ENCODE measurements around the gene SLC22A23. TPM values are rescaled to one million over a fixed set of nuclear protein-coding genes. Genes with fewer than 3 reads are reported as not detected.

Gene SLC22A23
- total RNA-seq, 2 experiments from 2014 or later, result 0.37 to 0.39 TPM

DNA sequence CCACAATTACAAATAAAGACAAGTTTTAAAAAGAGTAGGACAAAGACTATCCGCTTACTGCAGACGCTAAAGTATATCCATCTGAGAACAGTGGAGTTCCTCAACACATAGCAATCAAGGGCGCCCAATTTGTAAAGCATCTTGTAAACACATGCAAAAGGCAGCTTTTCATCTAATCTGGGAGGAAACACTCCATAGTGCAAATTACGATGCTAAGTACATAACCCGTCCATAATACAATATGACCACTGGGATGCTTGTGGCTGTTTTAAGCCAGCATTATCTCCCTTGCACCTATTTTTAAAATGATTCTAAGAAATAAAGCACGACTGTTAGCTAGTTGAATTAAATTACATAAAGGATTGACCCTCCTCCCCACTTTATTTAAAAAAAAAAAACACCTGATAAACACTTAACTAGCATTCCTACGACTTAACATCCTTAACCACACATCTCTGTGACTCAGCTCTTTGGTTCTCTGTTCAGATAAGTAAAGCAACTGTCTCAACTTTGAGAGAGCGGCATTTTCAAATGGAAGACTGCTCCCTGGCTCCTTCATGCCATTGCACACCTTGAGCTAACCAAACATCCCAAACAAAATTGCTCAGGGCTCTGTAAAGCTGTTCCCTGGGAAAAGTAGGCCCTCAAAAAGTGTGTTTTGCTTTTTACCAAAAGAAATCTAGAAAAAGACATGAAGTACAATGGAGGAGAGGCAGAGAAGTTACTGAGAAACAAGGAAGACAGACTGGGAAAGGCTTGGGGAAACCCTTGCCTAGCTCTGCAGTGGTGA, 14.2 kb downstream of the SLC22A23 start:
- Mint-ChIP-seq H3K27ac (no peak overlapping the region), H3K9me3 (ENCODE audit: low read depth) (no peaks in the 10 kb centered on the region), H3K36me3 (ENCODE audit: low read depth) (no peaks in the 10 kb centered on the region), H3K4me1 (peaks cover 3% of the 10 kb centered on the region), H3K27me3 (no peaks in the 10 kb centered on the region), H3K4me3 (no peak overlapping the region)
- ChIA-PET POLR2A (no interaction called here), CTCF (interaction anchor here (0.8 to 2.8 kb wide), 3 partner anchors 17 to 136 kb away, joined by 3 to 12 read pairs (median 7); no protein-coding TSS in a partner anchor)
- DNase-seq (no peak), ATAC-seq (no peak)
- intact Hi-C loops (cut with DNase I, micrococcal nuclease), result no loop called here

DNA sequence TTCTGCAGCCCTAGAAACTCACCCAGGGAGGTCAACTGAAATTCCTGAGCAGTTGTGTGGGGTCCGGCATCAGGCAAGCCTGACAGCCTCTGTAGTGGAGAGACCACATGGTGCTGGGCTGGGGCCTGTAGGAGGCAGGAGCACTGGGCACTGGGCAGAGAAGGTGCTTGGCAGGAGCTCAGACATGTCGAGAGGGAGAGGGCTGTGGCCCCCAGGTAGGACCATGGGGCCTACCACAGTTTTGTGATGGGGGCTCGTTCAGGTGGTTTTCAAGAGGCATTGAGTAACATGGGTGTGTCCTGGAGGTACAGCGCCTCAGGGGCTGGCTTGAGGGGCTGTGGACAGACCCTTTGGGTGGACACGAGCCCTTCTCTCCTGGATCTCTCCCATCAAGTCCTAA, 15.9 kb downstream of the SLC22A23 start:
- H3K4me1 Mint-ChIP-seq, result no peaks in the 10 kb centered on the region
- ChIA-PET CTCF (interaction anchor here (0.5 to 2.8 kb wide), 4 partner anchors 8 to 1783 kb away, joined by 3 to 12 read pairs (median 4); no protein-coding TSS in a partner anchor), POLR2A (no interaction called here)
- DNase-seq (no peak), ATAC-seq (no peak)
- H3K27ac Mint-ChIP-seq, result no peak overlapping the region
- intact Hi-C loops (cut with DNase I, micrococcal nuclease), result no loop called here
- H3K27me3 Mint-ChIP-seq, result no peaks in the 10 kb centered on the region
- no peaks in the 10 kb centered on the region for H3K36me3 Mint-ChIP-seq (ENCODE audit: low read depth)
- H3K4me3 Mint-ChIP-seq, result no peak overlapping the region
- no peaks in the 10 kb centered on the region for H3K9me3 Mint-ChIP-seq (ENCODE audit: low read depth)

DNA sequence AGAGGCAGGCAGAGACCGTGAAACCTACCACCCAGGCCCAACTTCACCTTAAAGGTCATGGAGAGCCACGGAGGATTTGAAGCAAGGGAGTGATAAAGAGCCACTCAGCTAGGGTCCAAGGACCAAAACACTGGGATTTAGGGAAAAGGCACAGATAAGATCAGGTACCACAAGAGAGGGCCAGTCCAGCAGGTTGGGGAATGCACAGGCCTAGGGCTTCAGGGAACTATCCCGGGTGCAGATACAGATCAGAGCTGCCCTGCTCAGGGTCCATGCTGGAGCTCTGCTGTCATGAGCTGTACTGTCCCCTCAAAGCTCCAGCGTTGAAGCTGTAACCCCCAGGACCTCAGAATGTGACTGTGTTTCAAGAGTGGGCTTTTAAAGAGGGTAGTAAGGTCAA, 16.9 kb downstream of the SLC22A23 start:
- no peaks in the 10 kb centered on the region for H3K9me3 Mint-ChIP-seq (ENCODE audit: low read depth)
- DNase-seq, result no peak
- H3K4me1 Mint-ChIP-seq, result no peaks in the 10 kb centered on the region
- no peaks in the 10 kb centered on the region for H3K27me3 Mint-ChIP-seq
- ChIA-PET CTCF (no interaction called here), POLR2A (no interaction called here)
- H3K4me3 Mint-ChIP-seq, result no peak overlapping the region
- no peak for ATAC-seq
- intact Hi-C loops (cut with DNase I, micrococcal nuclease), result no loop called here
- no peak overlapping the region for H3K27ac Mint-ChIP-seq
- H3K36me3 Mint-ChIP-seq (ENCODE audit: low read depth), result no peaks in the 10 kb centered on the region

DNA sequence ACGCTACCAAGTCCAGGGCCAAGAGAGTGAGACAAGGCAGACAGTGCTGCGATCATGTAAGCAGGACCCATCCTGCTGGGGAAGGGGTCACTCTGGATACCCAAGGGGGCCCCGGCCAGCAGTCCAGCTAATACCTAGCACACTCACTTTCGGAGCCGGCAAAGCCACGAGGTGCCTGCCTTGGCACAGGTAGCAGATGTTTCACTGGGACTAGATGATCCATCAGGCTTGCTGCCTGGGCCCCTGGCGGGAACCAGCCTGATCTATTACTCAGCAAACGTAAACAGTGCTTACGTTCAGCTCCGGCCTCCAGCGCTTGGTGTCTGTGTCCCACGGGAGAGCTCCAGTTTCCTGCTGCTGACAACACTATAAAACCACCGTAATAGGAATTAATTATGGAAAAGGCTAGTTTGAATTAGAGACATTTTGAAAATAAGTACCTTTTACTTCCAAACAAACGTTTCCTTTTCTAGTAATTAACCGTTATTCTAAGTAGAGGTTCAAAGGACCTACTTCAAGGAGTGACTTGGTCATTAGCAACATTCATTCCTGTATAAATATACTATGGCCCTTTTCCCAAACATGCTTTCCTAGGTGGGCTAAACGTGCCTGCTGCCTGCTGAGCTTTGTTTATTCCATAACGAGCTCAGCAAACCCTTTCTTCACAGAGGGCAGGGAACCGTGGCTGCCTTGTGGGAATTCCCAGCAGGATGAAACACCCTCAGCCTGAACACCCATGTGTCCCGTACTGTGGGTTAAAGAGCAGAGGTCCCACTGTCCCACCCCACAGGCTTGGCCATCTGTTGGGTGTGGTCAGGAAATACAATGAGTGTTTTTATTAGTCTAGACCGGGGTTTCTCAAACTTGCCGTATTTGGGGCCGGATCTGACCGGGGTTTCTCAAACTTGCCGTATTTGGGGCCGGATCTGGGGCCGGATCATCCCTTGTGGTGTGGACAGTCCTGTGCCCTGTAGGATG, 18.4 kb downstream of the SLC22A23 start:
- ChIA-PET POLR2A (no interaction called here), CTCF (interaction anchor here (0.7 kb wide), 1 partner anchor 49 kb away, joined by 3 read pairs; no protein-coding TSS in a partner anchor)
- H3K27me3 Mint-ChIP-seq, result no peaks in the 10 kb centered on the region

DNA sequence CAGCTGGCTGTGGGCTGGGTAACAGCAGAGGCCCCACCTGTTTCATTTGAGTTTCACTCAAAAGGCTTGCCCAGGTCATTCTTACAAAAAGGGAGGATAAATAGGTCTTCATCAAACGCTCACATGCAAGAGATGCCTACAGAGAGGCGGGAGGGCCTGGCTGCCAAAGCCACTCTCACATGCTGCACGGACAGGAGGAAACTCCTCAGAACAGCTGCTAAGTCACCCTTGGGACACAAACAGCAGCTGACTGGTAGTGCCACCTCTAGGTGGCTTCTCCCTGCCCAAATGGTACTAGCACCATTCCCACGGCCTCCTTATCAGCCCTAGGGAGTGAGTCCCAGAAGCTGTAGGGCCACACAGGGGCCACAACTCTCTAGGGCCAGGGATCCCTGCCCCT, 23.8 kb downstream of the SLC22A23 start:
- H3K36me3 Mint-ChIP-seq (ENCODE audit: low read depth), result no peaks in the 10 kb centered on the region
- POLR2A ChIA-PET, result no interaction called here
- no peaks in the 10 kb centered on the region for H3K4me1 Mint-ChIP-seq
- H3K27me3 Mint-ChIP-seq, result no peaks in the 10 kb centered on the region
- no peak overlapping the region for H3K27ac Mint-ChIP-seq
- intact Hi-C loops (cut with DNase I, micrococcal nuclease), result no loop called here
- CTCF ChIA-PET, result interaction anchor here (0.6 to 1.9 kb wide), 2 partner anchors 8 to 139 kb away, joined by 3 to 5 read pairs; no protein-coding TSS in a partner anchor
- DNase-seq (no peak), ATAC-seq (no peak)
- no peaks in the 10 kb centered on the region for H3K9me3 Mint-ChIP-seq (ENCODE audit: low read depth)
- no peak overlapping the region for H3K4me3 Mint-ChIP-seq

More for the DNA sequence above, 18.4 kb downstream of the SLC22A23 start:
- Mint-ChIP-seq H3K4me1 (no peaks in the 10 kb centered on the region), H3K27ac (no peak overlapping the region), H3K36me3 (ENCODE audit: low read depth) (no peaks in the 10 kb centered on the region), H3K4me3 (no peak overlapping the region), H3K9me3 (ENCODE audit: low read depth) (no peaks in the 10 kb centered on the region)
- no peak for ATAC-seq
- intact Hi-C loops (cut with DNase I, micrococcal nuclease), result no loop called here
- DNase-seq, result no peak

DNA sequence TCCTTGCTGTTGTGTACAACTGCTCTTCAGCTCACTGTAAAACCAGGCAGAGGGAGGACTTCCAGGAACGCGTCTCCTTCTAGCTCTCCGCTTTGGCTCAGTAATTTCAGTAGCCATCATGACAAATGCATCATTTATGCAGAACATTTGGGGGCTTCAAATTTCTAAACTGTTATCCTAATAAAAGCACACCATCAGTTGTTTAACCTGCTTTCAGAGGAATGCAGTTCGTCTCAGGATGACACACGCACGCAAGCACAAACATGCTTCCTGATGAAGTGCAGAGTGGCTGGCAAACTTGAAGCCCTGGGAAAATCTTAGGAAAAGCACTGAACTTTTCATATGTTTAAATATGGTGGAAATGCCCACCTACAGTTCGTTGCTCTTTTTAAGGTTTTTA, 24.4 kb downstream of the SLC22A23 start:
- no peak for ATAC-seq

DNA sequence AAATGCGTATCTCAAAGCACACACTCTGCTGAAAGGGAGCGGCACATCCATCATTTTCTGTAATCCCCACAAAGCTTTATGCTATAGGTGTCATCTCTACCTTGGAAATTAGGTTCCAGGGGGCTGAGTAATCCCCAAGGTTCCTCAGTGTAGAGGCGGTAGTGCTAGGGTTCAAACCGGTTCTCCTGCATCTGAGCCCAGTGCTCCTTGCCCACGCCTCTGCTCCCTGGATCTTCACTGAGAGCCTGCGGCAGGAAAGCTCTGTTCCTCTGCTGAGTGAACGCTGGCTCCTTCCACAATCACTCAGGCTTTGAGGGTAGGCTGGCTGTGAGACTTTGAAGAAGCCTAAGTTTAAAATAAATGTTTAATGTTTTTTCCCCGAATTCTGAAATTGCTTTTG, 24.9 kb downstream of the SLC22A23 start:
- Mint-ChIP-seq H3K36me3 (ENCODE audit: low read depth) (no peaks in the 10 kb centered on the region), H3K4me1 (no peaks in the 10 kb centered on the region), H3K4me3 (no peak overlapping the region), H3K27me3 (no peaks in the 10 kb centered on the region), H3K9me3 (ENCODE audit: low read depth) (no peaks in the 10 kb centered on the region), H3K27ac (no peak overlapping the region)
- DNase-seq (no peak), ATAC-seq (no peak)
- ChIA-PET CTCF (interaction anchor here (1.9 kb wide), 1 partner anchor 9 kb away, joined by 5 read pairs; no protein-coding TSS in a partner anchor), POLR2A (no interaction called here)
- intact Hi-C loops (cut with DNase I, micrococcal nuclease), result no loop called here

More for the DNA sequence above, 24.4 kb downstream of the SLC22A23 start:
- H3K27me3 Mint-ChIP-seq, result no peaks in the 10 kb centered on the region
- H3K4me3 Mint-ChIP-seq, result no peak overlapping the region
- no peaks in the 10 kb centered on the region for H3K4me1 Mint-ChIP-seq
- no peaks in the 10 kb centered on the region for H3K9me3 Mint-ChIP-seq (ENCODE audit: low read depth)
- ChIA-PET POLR2A (no interaction called here), CTCF (interaction anchor here (1.9 kb wide), 1 partner anchor 9 kb away, joined by 5 read pairs; no protein-coding TSS in a partner anchor)
- no peak for DNase-seq
- H3K36me3 Mint-ChIP-seq (ENCODE audit: low read depth), result no peaks in the 10 kb centered on the region
- intact Hi-C loops (cut with DNase I, micrococcal nuclease), result no loop called here
- H3K27ac Mint-ChIP-seq, result no peak overlapping the region

DNA sequence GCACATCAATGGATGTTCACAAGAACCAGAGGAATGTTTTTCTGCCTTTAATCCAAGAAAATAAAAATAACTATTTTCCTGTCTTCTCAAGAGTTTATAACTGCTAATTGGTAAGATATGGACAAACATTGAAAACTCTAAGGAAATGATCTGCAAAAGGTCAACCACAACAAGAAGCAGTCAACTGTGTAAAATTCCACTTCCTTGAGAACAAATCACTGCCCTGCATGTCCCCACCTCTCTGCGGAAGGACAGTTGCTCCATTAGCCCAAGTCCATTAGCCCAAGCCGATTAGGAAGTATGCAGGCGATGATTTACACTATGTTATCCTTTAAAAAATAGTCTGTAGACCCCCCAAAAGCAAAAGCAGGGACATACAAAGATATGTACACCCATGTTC, 27.6 kb downstream of the SLC22A23 start:
- Mint-ChIP-seq H3K9me3 (ENCODE audit: low read depth) (no peaks in the 10 kb centered on the region), H3K27ac (no peak overlapping the region), H3K27me3 (no peaks in the 10 kb centered on the region), H3K36me3 (ENCODE audit: low read depth) (no peaks in the 10 kb centered on the region), H3K4me3 (no peak overlapping the region), H3K4me1 (no peaks in the 10 kb centered on the region)
- CTCF ChIA-PET, result no interaction called here
- ATAC-seq (no peak), DNase-seq (no peak)
- POLR2A ChIA-PET, result no interaction called here
- intact Hi-C loops (cut with DNase I, micrococcal nuclease), result no loop called here

DNA sequence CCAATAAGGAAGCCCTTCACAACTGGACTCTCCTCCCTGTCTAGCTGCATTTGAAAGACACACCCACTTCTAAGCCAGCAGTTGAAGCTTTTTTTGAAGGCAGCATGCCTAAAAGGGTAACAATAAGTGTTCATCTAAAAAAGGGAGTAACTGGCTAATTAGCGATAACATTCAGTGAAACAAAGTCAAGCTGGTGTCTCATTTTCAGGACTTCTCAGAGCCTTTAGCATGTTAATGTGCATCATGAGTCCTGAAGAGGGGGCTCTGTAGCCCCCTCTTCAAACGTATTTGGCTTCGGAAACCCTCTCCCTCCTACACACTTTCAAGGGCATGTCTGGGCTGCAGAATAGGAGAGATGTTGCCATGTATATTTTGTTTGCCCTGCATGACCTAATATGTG, 28.1 kb downstream of the SLC22A23 start:
- Mint-ChIP-seq H3K4me1 (no peaks in the 10 kb centered on the region), H3K9me3 (ENCODE audit: low read depth) (no peaks in the 10 kb centered on the region), H3K27me3 (no peaks in the 10 kb centered on the region), H3K36me3 (ENCODE audit: low read depth) (no peaks in the 10 kb centered on the region), H3K4me3 (no peak overlapping the region), H3K27ac (no peak overlapping the region)
- ChIA-PET POLR2A (no interaction called here), CTCF (no interaction called here)
- DNase-seq (no peak), ATAC-seq (no peak)
- intact Hi-C loops (cut with DNase I, micrococcal nuclease), result no loop called here

DNA sequence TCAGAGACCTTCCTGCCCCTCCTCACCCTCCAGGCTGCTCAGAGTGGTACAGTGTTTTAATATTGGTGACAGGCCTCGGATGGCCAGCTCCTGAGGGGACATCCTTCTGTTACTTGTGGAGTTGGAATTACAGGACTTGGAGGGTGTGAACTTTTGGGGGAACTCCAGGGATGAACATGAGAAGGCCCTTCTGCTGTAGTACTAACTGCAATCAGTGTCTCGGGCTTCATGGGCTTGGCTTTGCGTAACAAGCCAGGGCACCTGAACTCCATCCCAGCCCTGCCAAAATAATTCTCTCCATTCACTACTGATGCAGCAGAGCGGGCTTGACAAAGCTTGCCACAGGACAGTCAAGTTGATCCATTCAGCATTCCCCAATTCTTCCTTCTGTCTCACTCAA, 28.6 kb downstream of the SLC22A23 start:
- CTCF ChIA-PET, result no interaction called here

DNA sequence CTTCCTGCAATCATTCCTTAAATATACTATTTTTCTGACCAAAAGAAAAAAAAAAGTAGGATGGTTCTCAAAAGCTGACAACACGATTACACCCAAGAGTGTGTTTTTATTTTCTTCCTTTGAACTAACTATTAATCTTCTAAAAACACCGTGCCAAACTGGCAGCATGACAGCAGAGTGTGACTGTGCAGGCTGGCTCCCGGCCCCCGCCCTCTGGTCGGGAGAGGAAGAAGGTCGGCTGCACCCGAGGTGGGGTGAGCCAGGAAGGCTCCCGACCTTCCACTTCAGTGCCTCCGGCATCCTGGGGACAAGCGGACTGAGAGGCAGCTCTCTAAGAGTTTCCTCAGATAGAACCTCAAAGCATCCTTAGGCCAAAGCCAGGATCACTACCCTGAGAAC, 29.2 kb downstream of the SLC22A23 start:
- ChIA-PET CTCF (no interaction called here), POLR2A (no interaction called here)
- DNase-seq (no peak), ATAC-seq (no peak)
- no peaks in the 10 kb centered on the region for H3K36me3 Mint-ChIP-seq (ENCODE audit: low read depth)
- H3K27me3 Mint-ChIP-seq, result no peaks in the 10 kb centered on the region
- no peak overlapping the region for H3K4me3 Mint-ChIP-seq
- H3K4me1 Mint-ChIP-seq, result no peaks in the 10 kb centered on the region
- H3K27ac Mint-ChIP-seq, result no peak overlapping the region
- intact Hi-C loops (cut with DNase I, micrococcal nuclease), result no loop called here
- no peaks in the 10 kb centered on the region for H3K9me3 Mint-ChIP-seq (ENCODE audit: low read depth)

More for the DNA sequence above, 28.6 kb downstream of the SLC22A23 start:
- Mint-ChIP-seq H3K27ac (no peak overlapping the region), H3K4me3 (no peak overlapping the region), H3K36me3 (ENCODE audit: low read depth) (no peaks in the 10 kb centered on the region), H3K9me3 (ENCODE audit: low read depth) (no peaks in the 10 kb centered on the region), H3K27me3 (no peaks in the 10 kb centered on the region), H3K4me1 (no peaks in the 10 kb centered on the region)
- no peak for ATAC-seq
- POLR2A ChIA-PET, result no interaction called here
- intact Hi-C loops (cut with DNase I, micrococcal nuclease), result no loop called here
- no peak for DNase-seq
